ENCODE data around the gene DCD.

Gene DCD

GRCh38 chr12:54606556-54606955 lies 41.6 kb downstream of the DCD start:
- DNase-seq (ENCODE audit: low spot score), result no peak

- DNase-seq (ENCODE audit: low spot score), result no peak
Observed at GRCh38 chr12:54605138-54605970, 42.8 kb downstream of the DCD start.

- no peak for DNase-seq (ENCODE audit: low spot score)
Observed at GRCh38 chr12:54604436-54604835, 43.7 kb downstream of the DCD start.

- no peak for DNase-seq (ENCODE audit: low spot score)
Observed at GRCh38 chr12:54603872-54604271, 44.3 kb downstream of the DCD start.

- no peak for DNase-seq (ENCODE audit: low spot score)
Observed at GRCh38 chr12:54603173-54603814, 44.9 kb downstream of the DCD start.

GRCh38 chr12:54602661-54603060 lies 45.5 kb downstream of the DCD start:
- no peak for DNase-seq (ENCODE audit: low spot score)

- no peak for DNase-seq (ENCODE audit: low spot score)
Observed at GRCh38 chr12:54601841-54602240, 46.3 kb downstream of the DCD start.

GRCh38 chr12:54598970-54599369 lies 49.2 kb downstream of the DCD start:
- DNase-seq (ENCODE audit: low spot score), result no peak

GRCh38 chr12:54596526-54596946 lies 51.6 kb downstream of the DCD start:
- no peak for DNase-seq (ENCODE audit: low spot score)

GRCh38 chr12:54595471-54595870 lies 52.7 kb downstream of the DCD start:
- DNase-seq (ENCODE audit: low spot score), result no peak

Data from left forelimb (tissue), 1 donor.